ENCODE data around the gene HYKK. TPM values are rescaled to one million over a fixed set of nuclear protein-coding genes. Genes with fewer than 3 reads are reported as not detected.
A peak's percentile ranks its signal among the peaks of the same experiment; 100 is the strongest.

Gene HYKK
- total RNA-seq, 1 experiment from 2014 or later, result not detected

DNA sequence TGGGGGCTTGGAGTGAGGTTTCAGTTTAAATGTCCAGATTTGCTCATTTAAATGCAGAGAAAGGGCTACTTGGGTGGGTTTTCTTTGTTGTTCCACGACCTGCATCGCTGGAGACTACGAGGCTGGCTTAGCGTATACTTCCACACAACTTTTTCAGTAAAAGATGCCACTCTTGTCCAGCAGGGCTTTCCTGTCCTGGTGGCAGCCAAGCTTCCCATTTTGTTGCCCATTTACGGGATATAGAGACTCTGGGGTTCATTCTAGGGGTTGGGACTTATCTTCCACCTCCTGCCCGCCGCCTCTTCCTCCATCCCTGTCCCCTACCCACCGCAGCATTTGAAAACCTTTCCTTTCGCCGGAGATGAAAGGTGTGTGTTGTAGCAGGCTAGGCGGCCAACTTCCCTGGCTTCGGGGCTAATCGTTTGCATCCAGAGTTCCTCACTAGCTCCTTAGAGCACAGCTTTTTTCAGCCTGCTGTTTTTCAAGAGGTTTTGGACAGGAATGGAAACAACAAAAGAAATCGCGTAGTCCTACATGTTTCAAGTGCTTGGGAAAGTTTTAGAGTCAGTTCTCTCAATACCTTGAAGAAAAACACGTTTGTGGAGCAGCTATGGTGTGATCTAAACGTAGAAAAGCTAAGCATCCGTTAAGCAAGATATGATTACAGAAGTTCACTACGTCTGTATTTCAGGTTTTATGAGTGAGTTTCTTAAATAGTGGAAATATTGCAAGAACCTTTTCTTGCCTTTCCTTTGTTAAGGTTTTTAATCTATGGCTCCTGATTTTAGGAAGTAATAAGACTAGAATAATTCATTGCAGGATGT, 58.8 kb downstream of the HYKK start:
- CTCF ChIA-PET, result interaction anchor here (0.5 to 0.8 kb wide), 4 partner anchors 9 to 293 kb away, joined by 3 to 10 read pairs (median 4); partner anchors contain the start of gene HYKK
- Histone ChIP-seq H3K27ac (ENCODE audit: low read depth, low read length, poor library complexity, severe bottlenecking) (peak overlapping the region; percentile 51), H3K4me1 (ENCODE audit: insufficient read depth, low read length, poor library complexity, severe bottlenecking) (peaks cover 16% of the 10 kb centered on the region), H3K4me3 (ENCODE audit: low read depth, low read length, poor library complexity, severe bottlenecking) (peak overlapping the region; percentile 68), H3K36me3 (ENCODE audit: insufficient read depth, low read length, poor library complexity, severe bottlenecking) (no peaks in the 10 kb centered on the region), H3K9me3 (ENCODE audit: low read depth, low read length, poor library complexity, severe bottlenecking) (no peaks in the 10 kb centered on the region), H3K27me3 (replicated peaks; ENCODE audit: insufficient read depth, low read depth, low read length, poor library complexity) (no peaks in the 10 kb centered on the region)
- intact Hi-C loops (cut with micrococcal nuclease; ENCODE audit: unreplicated experiment), result loop anchor here (10.0 kb wide), 1 partner anchor 261 kb away; no protein-coding TSS in a partner anchor
- peak; percentile 49 for DNase-seq (ENCODE audit: low spot score)
- TF ChIP-seq EZH2 (IDR thresholded peaks at IDR 0.05; ENCODE audit: borderline replicate concordance, low read depth, low read length, poor library complexity, severe bottlenecking), result no peak
- TF ChIP-seq, protein P1, sequence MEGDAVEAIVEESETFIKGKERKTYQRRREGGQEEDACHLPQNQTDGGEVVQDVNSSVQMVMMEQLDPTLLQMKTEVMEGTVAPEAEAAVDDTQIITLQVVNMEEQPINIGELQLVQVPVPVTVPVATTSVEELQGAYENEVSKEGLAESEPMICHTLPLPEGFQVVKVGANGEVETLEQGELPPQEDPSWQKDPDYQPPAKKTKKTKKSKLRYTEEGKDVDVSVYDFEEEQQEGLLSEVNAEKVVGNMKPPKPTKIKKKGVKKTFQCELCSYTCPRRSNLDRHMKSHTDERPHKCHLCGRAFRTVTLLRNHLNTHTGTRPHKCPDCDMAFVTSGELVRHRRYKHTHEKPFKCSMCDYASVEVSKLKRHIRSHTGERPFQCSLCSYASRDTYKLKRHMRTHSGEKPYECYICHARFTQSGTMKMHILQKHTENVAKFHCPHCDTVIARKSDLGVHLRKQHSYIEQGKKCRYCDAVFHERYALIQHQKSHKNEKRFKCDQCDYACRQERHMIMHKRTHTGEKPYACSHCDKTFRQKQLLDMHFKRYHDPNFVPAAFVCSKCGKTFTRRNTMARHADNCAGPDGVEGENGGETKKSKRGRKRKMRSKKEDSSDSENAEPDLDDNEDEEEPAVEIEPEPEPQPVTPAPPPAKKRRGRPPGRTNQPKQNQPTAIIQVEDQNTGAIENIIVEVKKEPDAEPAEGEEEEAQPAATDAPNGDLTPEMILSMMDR (conservative IDR thresholded peaks at IDR 0.05; ENCODE audit: low read depth, low read length), result peak; percentile 32
- POLR2A ChIA-PET (ENCODE audit: low non-redundant PET), result interaction anchor here (0.6 kb wide), 1 partner anchor 24 kb away, joined by 5 read pairs; no protein-coding TSS in a partner anchor
- BruUV-seq (replicated peaks), result TSS peak; percentile 55

DNA sequence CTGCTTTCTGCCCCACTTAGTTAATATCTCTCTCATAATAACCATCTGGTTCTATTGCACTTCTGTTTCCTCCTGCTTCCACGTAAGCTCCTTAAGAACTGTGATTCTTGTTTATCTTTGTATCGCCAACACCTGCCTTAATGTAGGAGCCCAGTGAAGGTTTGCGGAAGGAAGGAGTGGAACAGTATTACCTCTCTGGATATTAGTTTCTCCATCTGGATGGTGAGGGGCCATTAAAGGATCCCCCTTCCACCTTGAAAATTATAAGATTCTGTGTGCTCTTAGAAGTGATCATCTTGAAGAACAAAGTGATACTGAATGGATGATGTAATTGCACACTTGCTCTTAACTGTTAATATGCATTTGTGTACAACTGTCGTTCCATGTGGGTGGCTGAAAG, 60.2 kb downstream of the HYKK start:
- H3K36me3 ChIP-seq (ENCODE audit: insufficient read depth, low read length, poor library complexity, severe bottlenecking), result no peaks in the 10 kb centered on the region
- no peak overlapping the region for H3K27ac ChIP-seq (ENCODE audit: low read depth, low read length, poor library complexity, severe bottlenecking)
- no peak for DNase-seq (ENCODE audit: low spot score)
- H3K4me3 ChIP-seq (ENCODE audit: low read depth, low read length, poor library complexity, severe bottlenecking), result no peak overlapping the region
- no peaks in the 10 kb centered on the region for H3K27me3 ChIP-seq (replicated peaks; ENCODE audit: insufficient read depth, low read depth, low read length, poor library complexity)
- H3K9me3 ChIP-seq (ENCODE audit: low read depth, low read length, poor library complexity, severe bottlenecking), result no peaks in the 10 kb centered on the region
- intact Hi-C loops (cut with micrococcal nuclease; ENCODE audit: unreplicated experiment), result loop anchor here (10.0 kb wide), 1 partner anchor 263 kb away; no protein-coding TSS in a partner anchor
- POLR2A ChIA-PET (ENCODE audit: low non-redundant PET), result no interaction called here
- CTCF ChIA-PET, result no interaction called here
- TF ChIP-seq EZH2 (IDR thresholded peaks at IDR 0.05; ENCODE audit: borderline replicate concordance, low read depth, low read length, poor library complexity, severe bottlenecking), result no peak
- TF ChIP-seq, protein P1 (conservative IDR thresholded peaks at IDR 0.05; ENCODE audit: low read depth, low read length), result no peak
- peaks cover 21% of the 10 kb centered on the region for H3K4me1 ChIP-seq (ENCODE audit: insufficient read depth, low read length, poor library complexity, severe bottlenecking)
- no TSS peak for BruUV-seq (replicated peaks)

DNA sequence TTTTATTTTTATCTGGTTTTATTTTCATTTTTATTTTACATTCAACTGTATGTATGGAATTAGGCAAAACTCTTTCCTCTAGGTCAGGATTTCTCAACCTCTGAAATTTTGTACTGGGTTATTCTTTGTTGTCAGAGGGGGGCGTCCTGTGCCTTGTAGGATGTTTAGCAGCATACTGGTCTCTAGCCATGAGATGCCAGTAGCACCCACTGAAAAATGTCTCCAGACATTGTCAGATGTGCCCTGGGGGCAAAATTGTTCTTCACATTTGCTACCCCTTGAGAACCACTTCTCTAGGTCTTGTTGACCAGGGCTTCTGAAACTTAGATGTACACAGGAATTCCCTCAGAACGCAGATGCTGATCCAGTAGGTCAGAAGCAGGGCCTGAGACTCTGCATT, 63.3 kb downstream of the HYKK start:
- CTCF ChIA-PET, result no interaction called here
- Histone ChIP-seq H3K4me1 (ENCODE audit: insufficient read depth, low read length, poor library complexity, severe bottlenecking) (peaks cover 16% of the 10 kb centered on the region), H3K36me3 (ENCODE audit: insufficient read depth, low read length, poor library complexity, severe bottlenecking) (no peaks in the 10 kb centered on the region), H3K4me3 (ENCODE audit: low read depth, low read length, poor library complexity, severe bottlenecking) (no peak overlapping the region), H3K27me3 (replicated peaks; ENCODE audit: insufficient read depth, low read depth, low read length, poor library complexity) (no peaks in the 10 kb centered on the region), H3K9me3 (ENCODE audit: low read depth, low read length, poor library complexity, severe bottlenecking) (no peaks in the 10 kb centered on the region), H3K27ac (ENCODE audit: low read depth, low read length, poor library complexity, severe bottlenecking) (no peak overlapping the region)
- POLR2A ChIA-PET (ENCODE audit: low non-redundant PET), result no interaction called here
- no TSS peak for BruUV-seq (replicated peaks)
- intact Hi-C loops (cut with micrococcal nuclease; ENCODE audit: unreplicated experiment), result no loop called here
- TF ChIP-seq, protein P1 (conservative IDR thresholded peaks at IDR 0.05; ENCODE audit: low read depth, low read length), result 0 out of 2 replicates have a peak, but pooled peaks have one; percentile 16
- TF ChIP-seq EZH2 (IDR thresholded peaks at IDR 0.05; ENCODE audit: borderline replicate concordance, low read depth, low read length, poor library complexity, severe bottlenecking), result no peak
- DNase-seq (ENCODE audit: low spot score), result peak; percentile 15

Data from A673 (cell line).